HEK293 (cell line): ENCODE measurements around the gene ROBO1.

Experiments used
- CTCF ChIA-PET: fragments of 350-600 bp; formaldehyde crosslinking; extraction: SDS; loops from one replicate; lab custom pipeline; 2021; ENCODE audit warnings: antibody characterized with exemption; lab: Yijun Ruan, JAX
- POLR2A ChIA-PET: fragments of 300-600 bp; formaldehyde crosslinking; extraction: SDS; loops from one replicate; lab custom pipeline; 2020; ENCODE audit warnings: antibody characterized with exemption, inconsistent platforms; lab: Yijun Ruan, JAX
- H3K27ac ChIP-seq: fragments of 200-500 bp; sonication (Bioruptor generic); 2 replicates; pipeline ENCODE4 v1.5.1; 2014; ENCODE audit warnings: low read depth, low read length, control low read depth, inconsistent platforms; ENCODE audit errors: extremely low read depth
- H3K36me3 ChIP-seq, 2 experiments: fragments of 200-500 bp in 1 of 2; sonication (Bioruptor generic) in 1 of 2; 1 replicate in 1 of 2; 2 replicates in 1 of 2; pipeline ENCODE4 v1.5.1; 2014 to 2017; ENCODE audit warnings: inconsistent platforms in 2 of 2, low read length in 2 of 2; ENCODE audit not compliant: control insufficient read depth in 2 of 2, insufficient read depth in 1 of 2
- H3K4me1 ChIP-seq: fragments of 200-500 bp; sonication (Bioruptor generic); 2 replicates; pipeline ENCODE4 v1.5.1; 2014; ENCODE audit warnings: mild to moderate bottlenecking, low read length, inconsistent platforms; ENCODE audit not compliant: control insufficient read depth, insufficient read depth
- H3K4me3 ChIP-seq: 2 replicates; pipeline ENCODE4 v1.5.1; 2011; ENCODE audit warnings: low read depth, mild to moderate bottlenecking, control low read depth, low read length, moderate library complexity
- H3K9me3 ChIP-seq: fragments of 200-500 bp; sonication (Bioruptor generic); 2 replicates; pipeline ENCODE4 v1.5.1; 2014; ENCODE audit warnings: low read depth, low read length, inconsistent platforms; ENCODE audit not compliant: control insufficient read depth, insufficient read depth
- FEZF1 ChIP-seq: fragments of 450-650 bp; formaldehyde crosslinking; IDR thresholded peaks from 2 replicates; pipeline ENCODE4 v1.5.1; 2016; ENCODE audit warnings: missing biosample characterization, missing genetic modification characterization
- MEIS1 ChIP-seq: sonication (generic); formaldehyde crosslinking; IDR thresholded peaks from 2 replicates; pipeline ENCODE4 v1.8.1; 2022; ENCODE audit warnings: missing genetic modification reagents, mild to moderate bottlenecking, borderline replicate concordance
- SCRT2 ChIP-seq: fragments of 450-650 bp; formaldehyde crosslinking; IDR thresholded peaks from 2 replicates; pipeline ENCODE4 v1.5.1; 2016; ENCODE audit warnings: missing biosample characterization, missing genetic modification characterization
- ZBTB8A ChIP-seq: fragments of 450-650 bp; formaldehyde crosslinking; IDR thresholded peaks from 2 replicates; pipeline ENCODE4 v1.5.1; 2016; ENCODE audit warnings: missing biosample characterization, missing genetic modification characterization
- ZFP37 ChIP-seq: fragments of 450-650 bp; formaldehyde crosslinking; IDR thresholded peaks from 2 replicates; pipeline ENCODE4 v1.5.1; 2016; ENCODE audit warnings: missing biosample characterization, missing genetic modification characterization
- ZNF132 ChIP-seq: fragments of 450-650 bp; formaldehyde crosslinking; IDR thresholded peaks from 2 replicates; pipeline ENCODE4 v1.5.1; 2017; ENCODE audit warnings: missing biosample characterization, missing genetic modification characterization, borderline replicate concordance
- ZNF266 ChIP-seq: fragments of 450-650 bp; formaldehyde crosslinking; IDR thresholded peaks from 2 replicates; pipeline ENCODE4 v1.5.1; 2016; ENCODE audit warnings: missing biosample characterization, missing genetic modification characterization, low read depth
- ZNF274 ChIP-seq, 2 experiments: fragments of 200-500 bp in 1 of 2; fragments of 450-650 bp in 1 of 2; sonication (Bioruptor generic) in 1 of 2; formaldehyde crosslinking in 1 of 2; IDR thresholded peaks; 2 replicates each; pipeline versions ENCODE4 v1.5.1 to v1.6.1; 2014 to 2016; ENCODE audit warnings: borderline replicate concordance in 1 of 2, inconsistent platforms in 1 of 2, low read length in 1 of 2, missing biosample characterization in 1 of 2, missing genetic modification characterization in 1 of 2
- ZNF350 ChIP-seq: fragments of 450-650 bp; formaldehyde crosslinking; IDR thresholded peaks from 2 replicates; pipeline ENCODE4 v1.5.0; 2017; ENCODE audit warnings: missing biosample characterization, mild to moderate bottlenecking, missing genetic modification characterization
- ZNF473 ChIP-seq: fragments of 450-650 bp; formaldehyde crosslinking; IDR thresholded peaks from 2 replicates; pipeline ENCODE4 v1.5.1; 2017; ENCODE audit warnings: missing biosample characterization, missing genetic modification characterization
- ZNF510 ChIP-seq: fragments of 450-650 bp; formaldehyde crosslinking; IDR thresholded peaks from 2 replicates; pipeline ENCODE4 v1.5.1; 2018; ENCODE audit warnings: mild to moderate bottlenecking, missing genetic modification characterization, missing biosample characterization; ENCODE audit not compliant: insufficient replicate concordance
- ZNF514 ChIP-seq: fragments of 450-650 bp; formaldehyde crosslinking; IDR thresholded peaks from 2 replicates; pipeline ENCODE4 v1.5.1; 2016; ENCODE audit warnings: missing biosample characterization, missing genetic modification characterization
- ZNF544 ChIP-seq: fragments of 450-650 bp; formaldehyde crosslinking; IDR thresholded peaks from 2 replicates; pipeline ENCODE4 v1.5.0; 2017; ENCODE audit warnings: missing biosample characterization, missing genetic modification characterization
- ZNF585B ChIP-seq: fragments of 450-650 bp; formaldehyde crosslinking; IDR thresholded peaks from 2 replicates; pipeline ENCODE4 v1.5.1; 2016; ENCODE audit warnings: missing biosample characterization, missing genetic modification characterization
- ZNF610 ChIP-seq: fragments of 450-650 bp; formaldehyde crosslinking; IDR thresholded peaks from 2 replicates; pipeline ENCODE4 v1.5.1; 2016; ENCODE audit warnings: missing biosample characterization, missing genetic modification characterization, borderline replicate concordance
- ZNF623 ChIP-seq: fragments of 450-650 bp; formaldehyde crosslinking; IDR thresholded peaks from 2 replicates; pipeline ENCODE4 v1.5.1; 2016; ENCODE audit warnings: missing biosample characterization, missing genetic modification characterization
- ZNF658 ChIP-seq: fragments of 450-650 bp; formaldehyde crosslinking; IDR thresholded peaks from 2 replicates; pipeline ENCODE4; 2016; ENCODE audit warnings: missing biosample characterization, missing genetic modification characterization
- ZNF76 ChIP-seq: fragments of 450-650 bp; formaldehyde crosslinking; IDR thresholded peaks from 2 replicates; pipeline ENCODE4; 2016; ENCODE audit warnings: low read depth, missing biosample characterization, missing genetic modification characterization, borderline replicate concordance
- TF ChIP-seq, protein P1 (sequence below): fragments of 450-650 bp; formaldehyde crosslinking; IDR thresholded peaks from 2 replicates; pipeline ENCODE4 v1.5.0; 2017; ENCODE audit warnings: missing biosample characterization, missing genetic modification characterization, borderline replicate concordance
- TF ChIP-seq, protein P2 (sequence below): fragments of 450-650 bp; formaldehyde crosslinking; IDR thresholded peaks from 2 replicates; pipeline ENCODE4 v1.5.1; 2016; ENCODE audit warnings: missing biosample characterization, missing genetic modification characterization
- TF ChIP-seq, protein P3 (sequence below): fragments of 450-650 bp; formaldehyde crosslinking; IDR thresholded peaks from 2 replicates; pipeline ENCODE4 v1.5.1; 2017; ENCODE audit warnings: missing biosample characterization, missing genetic modification characterization
- TF ChIP-seq, protein P4 (sequence below): fragments of 450-650 bp; formaldehyde crosslinking; IDR thresholded peaks from 2 replicates; pipeline ENCODE4 v1.5.1; 2016; ENCODE audit warnings: missing biosample characterization, missing genetic modification characterization
- TF ChIP-seq, protein P5 (sequence below): fragments of 450-650 bp; formaldehyde crosslinking; IDR thresholded peaks from 2 replicates; pipeline ENCODE4 v1.5.1; 2016; ENCODE audit warnings: missing biosample characterization, missing genetic modification characterization

ROBO1 gene

DNA sequence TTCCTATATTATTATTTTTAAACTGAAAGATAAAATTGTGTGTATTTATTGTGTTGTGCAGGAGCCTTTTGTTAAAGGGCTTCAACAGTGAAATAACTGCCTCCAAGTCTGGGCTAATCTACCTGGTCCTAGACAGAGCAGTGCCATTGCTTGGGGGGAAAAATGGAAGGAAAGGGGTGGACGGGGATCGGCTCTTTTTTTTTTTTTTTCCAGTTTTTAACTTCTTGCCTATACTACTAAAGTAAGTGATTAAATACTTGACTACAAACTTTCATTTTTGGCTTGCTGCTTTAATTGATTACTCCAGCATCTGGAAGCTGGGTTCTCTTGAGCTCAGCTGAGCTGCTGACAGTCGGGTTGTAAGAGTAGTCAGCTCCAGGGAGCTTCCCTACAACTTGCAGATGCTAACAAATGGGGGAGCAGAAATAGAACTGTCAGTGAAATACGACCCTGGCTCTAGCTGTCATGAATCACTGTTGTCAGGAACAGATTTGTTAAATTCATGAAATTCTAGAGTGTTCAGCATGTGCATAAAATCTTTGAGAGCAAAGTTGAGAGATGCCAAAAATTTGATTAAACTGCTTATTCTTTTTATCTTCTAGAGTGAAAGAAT, 276.7 kb downstream of the ROBO1 start:
- ChIA-PET CTCF (no interaction called here), POLR2A (no interaction called here)
- TF ChIP-seq ZNF510: no peak
- no peak for TF ChIP-seq ZNF132 (tag by site-specific recombination)
- no peak for TF ChIP-seq ZNF350 (tag by site-specific recombination)
- no peak for TF ChIP-seq ZBTB8A
- no peak for TF ChIP-seq ZNF585B
- no peak for TF ChIP-seq MEIS1 (CRISPR knock-in tag)

DNA sequence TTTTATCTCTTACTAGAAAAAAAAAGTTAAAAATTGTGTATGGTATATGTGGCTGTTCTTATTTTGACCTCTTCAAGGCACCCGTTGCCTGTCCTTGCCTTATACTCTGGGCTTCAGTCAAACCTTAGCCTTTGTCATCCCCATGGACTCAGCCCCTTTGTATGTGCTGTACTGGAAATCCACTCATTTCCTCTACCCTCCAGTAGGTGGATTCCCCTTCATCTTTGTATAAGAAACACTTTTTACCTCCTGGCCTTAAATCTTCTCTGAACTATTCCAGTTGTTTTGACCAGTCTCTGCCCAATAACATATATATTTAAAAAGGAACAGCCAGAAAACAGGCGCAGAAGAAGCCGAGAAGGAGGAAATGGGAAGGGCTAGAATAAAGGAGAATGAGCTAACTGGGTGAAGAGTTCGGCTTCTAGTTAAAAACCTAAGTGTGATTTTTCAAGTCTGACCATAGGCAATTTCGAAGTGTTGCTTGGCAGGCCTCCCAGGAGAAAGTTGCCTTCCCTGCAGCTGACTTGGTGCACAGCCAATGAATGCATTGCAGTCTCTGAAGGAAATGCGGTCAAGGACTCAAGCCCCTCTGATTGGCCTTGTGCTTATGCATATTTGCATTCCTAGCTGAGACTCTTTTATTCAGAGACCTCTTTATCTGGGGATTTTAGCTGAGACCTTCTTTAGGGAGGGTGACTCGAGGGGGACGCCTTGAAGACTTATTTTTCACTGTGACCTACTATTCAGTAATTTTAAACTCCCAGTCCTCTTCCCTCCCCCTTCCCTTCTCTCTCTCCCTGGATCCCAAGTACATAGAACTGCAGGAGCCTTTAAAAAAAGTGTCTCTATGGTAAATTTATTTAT, 277.4 kb downstream of the ROBO1 start:
- TF ChIP-seq, protein P1, sequence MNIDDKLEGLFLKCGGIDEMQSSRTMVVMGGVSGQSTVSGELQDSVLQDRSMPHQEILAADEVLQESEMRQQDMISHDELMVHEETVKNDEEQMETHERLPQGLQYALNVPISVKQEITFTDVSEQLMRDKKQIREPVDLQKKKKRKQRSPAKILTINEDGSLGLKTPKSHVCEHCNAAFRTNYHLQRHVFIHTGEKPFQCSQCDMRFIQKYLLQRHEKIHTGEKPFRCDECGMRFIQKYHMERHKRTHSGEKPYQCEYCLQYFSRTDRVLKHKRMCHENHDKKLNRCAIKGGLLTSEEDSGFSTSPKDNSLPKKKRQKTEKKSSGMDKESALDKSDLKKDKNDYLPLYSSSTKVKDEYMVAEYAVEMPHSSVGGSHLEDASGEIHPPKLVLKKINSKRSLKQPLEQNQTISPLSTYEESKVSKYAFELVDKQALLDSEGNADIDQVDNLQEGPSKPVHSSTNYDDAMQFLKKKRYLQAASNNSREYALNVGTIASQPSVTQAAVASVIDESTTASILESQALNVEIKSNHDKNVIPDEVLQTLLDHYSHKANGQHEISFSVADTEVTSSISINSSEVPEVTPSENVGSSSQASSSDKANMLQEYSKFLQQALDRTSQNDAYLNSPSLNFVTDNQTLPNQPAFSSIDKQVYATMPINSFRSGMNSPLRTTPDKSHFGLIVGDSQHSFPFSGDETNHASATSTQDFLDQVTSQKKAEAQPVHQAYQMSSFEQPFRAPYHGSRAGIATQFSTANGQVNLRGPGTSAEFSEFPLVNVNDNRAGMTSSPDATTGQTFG (tag by site-specific recombination): no peak
- TF ChIP-seq ZNF514 (no peak), FEZF1 (no peak), ZNF274 (IDR thresholded peaks at IDR 0.05; ENCODE audit: low read length) (no peak), ZNF274 (tag by site-specific recombination; IDR thresholded peaks at IDR 0.05; ENCODE audit: borderline replicate concordance) (no peak), ZNF473 (tag by site-specific recombination) (no peak), ZNF544 (tag by site-specific recombination) (no peak), ZNF510 (no peak), ZNF76 (no peak), ZNF266 (tag by site-specific recombination) (no peak), ZNF658 (tag by site-specific recombination) (no peak), SCRT2 (tag by site-specific recombination) (no peak), ZNF610 (tag by site-specific recombination) (no peak), ZFP37 (tag by site-specific recombination) (no peak), ZNF623 (no peak)
- TF ChIP-seq, protein P2, sequence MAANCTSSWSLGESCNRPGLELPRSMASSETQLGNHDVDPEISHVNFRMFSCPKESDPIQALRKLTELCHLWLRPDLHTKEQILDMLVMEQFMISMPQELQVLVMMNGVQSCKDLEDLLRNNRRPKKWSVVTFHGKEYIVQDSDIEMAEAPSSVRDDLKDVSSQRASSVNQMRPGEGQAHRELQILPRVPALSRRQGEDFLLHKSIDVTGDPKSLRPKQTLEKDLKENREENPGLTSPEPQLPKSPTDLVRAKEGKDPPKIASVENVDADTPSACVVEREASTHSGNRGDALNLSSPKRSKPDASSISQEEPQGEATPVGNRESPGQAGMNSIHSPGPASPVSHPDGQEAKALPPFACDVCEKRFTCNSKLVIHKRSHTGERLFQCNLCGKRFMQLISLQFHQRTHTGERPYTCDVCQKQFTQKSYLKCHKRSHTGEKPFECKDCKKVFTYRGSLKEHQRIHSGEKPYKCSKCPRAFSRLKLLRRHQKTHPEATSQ (tag by site-specific recombination): no peak
- TF ChIP-seq, protein P3, sequence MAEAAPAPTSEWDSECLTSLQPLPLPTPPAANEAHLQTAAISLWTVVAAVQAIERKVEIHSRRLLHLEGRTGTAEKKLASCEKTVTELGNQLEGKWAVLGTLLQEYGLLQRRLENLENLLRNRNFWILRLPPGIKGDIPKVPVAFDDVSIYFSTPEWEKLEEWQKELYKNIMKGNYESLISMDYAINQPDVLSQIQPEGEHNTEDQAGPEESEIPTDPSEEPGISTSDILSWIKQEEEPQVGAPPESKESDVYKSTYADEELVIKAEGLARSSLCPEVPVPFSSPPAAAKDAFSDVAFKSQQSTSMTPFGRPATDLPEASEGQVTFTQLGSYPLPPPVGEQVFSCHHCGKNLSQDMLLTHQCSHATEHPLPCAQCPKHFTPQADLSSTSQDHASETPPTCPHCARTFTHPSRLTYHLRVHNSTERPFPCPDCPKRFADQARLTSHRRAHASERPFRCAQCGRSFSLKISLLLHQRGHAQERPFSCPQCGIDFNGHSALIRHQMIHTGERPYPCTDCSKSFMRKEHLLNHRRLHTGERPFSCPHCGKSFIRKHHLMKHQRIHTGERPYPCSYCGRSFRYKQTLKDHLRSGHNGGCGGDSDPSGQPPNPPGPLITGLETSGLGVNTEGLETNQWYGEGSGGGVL: no peak
- TF ChIP-seq, protein P4, sequence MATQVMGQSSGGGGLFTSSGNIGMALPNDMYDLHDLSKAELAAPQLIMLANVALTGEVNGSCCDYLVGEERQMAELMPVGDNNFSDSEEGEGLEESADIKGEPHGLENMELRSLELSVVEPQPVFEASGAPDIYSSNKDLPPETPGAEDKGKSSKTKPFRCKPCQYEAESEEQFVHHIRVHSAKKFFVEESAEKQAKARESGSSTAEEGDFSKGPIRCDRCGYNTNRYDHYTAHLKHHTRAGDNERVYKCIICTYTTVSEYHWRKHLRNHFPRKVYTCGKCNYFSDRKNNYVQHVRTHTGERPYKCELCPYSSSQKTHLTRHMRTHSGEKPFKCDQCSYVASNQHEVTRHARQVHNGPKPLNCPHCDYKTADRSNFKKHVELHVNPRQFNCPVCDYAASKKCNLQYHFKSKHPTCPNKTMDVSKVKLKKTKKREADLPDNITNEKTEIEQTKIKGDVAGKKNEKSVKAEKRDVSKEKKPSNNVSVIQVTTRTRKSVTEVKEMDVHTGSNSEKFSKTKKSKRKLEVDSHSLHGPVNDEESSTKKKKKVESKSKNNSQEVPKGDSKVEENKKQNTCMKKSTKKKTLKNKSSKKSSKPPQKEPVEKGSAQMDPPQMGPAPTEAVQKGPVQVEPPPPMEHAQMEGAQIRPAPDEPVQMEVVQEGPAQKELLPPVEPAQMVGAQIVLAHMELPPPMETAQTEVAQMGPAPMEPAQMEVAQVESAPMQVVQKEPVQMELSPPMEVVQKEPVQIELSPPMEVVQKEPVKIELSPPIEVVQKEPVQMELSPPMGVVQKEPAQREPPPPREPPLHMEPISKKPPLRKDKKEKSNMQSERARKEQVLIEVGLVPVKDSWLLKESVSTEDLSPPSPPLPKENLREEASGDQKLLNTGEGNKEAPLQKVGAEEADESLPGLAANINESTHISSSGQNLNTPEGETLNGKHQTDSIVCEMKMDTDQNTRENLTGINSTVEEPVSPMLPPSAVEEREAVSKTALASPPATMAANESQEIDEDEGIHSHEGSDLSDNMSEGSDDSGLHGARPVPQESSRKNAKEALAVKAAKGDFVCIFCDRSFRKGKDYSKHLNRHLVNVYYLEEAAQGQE (tag by site-specific recombination): no peak
- TF ChIP-seq, protein P5, sequence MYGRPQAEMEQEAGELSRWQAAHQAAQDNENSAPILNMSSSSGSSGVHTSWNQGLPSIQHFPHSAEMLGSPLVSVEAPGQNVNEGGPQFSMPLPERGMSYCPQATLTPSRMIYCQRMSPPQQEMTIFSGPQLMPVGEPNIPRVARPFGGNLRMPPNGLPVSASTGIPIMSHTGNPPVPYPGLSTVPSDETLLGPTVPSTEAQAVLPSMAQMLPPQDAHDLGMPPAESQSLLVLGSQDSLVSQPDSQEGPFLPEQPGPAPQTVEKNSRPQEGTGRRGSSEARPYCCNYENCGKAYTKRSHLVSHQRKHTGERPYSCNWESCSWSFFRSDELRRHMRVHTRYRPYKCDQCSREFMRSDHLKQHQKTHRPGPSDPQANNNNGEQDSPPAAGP (tag by site-specific recombination): no peak
- H3K27ac ChIP-seq: no peak overlapping the region
- ChIA-PET CTCF (no interaction called here), POLR2A (no interaction called here)
- no peaks in the 10 kb centered on the region for H3K4me1 ChIP-seq
- no peaks in the 10 kb centered on the region for H3K36me3 ChIP-seq
- no peak overlapping the region for H3K4me3 ChIP-seq
- H3K9me3 ChIP-seq: no peaks in the 10 kb centered on the region

More for the DNA sequence above, 276.7 kb downstream of the ROBO1 start:
- no peaks in the 10 kb centered on the region for H3K9me3 ChIP-seq
- no peaks in the 10 kb centered on the region for H3K4me1 ChIP-seq
- no peak overlapping the region for H3K4me3 ChIP-seq
- H3K36me3 ChIP-seq: no peaks in the 10 kb centered on the region
- no peak overlapping the region for H3K27ac ChIP-seq
